CD4-positive, alpha-beta T cell treated with Interleukin-6 for 4 hours (primary cell): ENCODE results near the gene AQP3.
"Not testable (repeated sequence)": the region's sequence is repeated elsewhere in the genome, so short reads cannot be mapped to it uniquely, and the experiment has no call there.

Source experiments
- DNase-seq: peaks from one replicate; pipeline ENCODE4 v3.0.0-alpha.2; 2020; ENCODE audit warnings: mixed read lengths

AQP3 gene

DNA sequence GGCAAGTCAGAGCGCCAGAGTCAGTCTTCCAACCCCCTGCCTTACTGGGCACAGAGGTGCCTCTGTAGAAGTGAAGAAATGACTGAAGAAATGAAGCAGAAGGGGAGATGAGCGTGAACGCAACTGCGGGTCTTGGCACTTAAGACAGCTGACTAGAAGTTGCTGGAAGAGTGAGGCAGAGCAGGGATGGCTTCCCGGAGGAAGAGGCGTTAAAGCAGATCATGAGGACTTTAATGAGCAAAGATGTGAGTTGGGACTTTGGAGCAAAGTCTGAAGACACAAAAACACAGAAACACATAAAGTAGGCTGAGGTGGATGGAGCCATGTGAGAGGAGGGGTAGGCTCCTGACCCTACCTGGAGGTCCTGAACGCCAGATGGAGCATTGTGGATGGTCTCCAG, 7.2 kb downstream of the AQP3 start:
- DNase-seq = no peak

DNA sequence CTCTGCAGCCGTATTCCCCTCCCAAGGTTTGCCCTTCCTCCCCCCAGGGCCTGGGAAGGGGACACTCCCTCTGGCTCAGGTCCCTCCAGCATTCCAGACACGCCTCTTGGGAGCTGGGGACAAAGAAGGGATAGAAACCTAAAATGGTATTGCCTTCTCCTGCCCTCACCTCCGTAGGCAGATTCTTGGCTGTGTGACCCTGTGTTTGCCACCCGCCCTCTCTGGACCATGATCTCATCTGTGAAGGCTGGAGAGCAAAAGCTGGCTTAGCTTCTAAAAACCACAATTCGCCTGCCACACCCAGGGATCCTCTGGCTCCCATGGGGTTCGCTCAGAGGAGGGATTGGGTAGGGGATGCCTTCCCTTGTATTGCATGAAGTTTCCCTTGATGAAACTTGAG, 7.7 kb downstream of the AQP3 start:
- DNase-seq = no peak

DNA sequence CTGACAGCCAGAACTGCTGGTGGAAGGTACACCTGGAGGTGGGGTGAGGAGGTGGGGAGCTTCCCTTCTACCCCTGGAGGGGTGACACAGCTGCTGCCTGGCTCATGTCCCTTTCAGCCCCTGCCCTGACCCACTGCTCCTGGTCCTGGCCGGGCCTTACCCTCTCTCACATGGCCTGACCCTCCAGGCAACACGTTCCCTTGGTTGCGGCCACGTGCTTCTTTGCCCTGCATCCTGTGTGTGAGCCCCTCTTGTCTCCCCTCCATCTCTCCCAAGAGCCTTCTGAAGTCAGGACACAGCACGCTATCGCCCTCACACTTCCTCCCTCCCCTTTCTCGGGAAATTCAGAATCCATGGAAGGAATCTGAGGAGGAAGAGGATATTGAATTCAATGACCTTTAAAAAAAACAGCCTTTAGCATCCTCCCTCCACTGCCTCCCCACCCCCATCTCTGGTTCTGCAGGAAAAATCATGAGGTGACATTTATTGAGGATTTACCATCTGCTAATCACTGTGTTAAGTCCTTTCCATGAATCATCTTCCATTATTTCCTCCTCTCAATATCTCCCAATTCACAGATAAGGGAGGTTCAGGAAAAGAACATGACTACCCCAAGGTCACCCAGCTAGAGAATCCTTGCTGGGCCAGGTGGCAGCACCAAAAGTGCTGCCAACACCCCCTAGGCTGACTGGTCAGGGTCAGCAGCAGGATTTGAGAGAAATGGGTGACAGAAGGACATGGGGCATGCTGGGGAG, 8.3 kb downstream of the AQP3 start:
- no peak for DNase-seq

DNA sequence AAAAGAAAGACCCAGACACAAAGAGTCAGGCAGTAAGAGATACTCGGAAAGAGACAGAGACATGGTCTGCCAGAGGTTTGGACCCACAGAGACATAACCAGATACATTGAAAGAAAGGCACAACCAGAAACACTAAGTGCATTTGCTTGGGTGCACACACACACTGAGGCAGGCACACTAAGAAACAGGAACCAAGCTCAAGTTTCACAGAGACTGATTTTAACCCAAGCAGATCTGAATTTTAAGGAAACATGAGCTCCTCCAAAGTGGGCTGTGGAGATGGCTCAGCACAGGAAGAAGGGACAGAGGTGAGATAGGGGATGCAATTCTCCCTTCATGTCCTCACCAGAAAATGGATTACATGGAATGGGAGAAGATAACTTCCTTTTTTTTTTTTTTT, 9.5 kb downstream of the AQP3 start:
- no peak for DNase-seq

DNA sequence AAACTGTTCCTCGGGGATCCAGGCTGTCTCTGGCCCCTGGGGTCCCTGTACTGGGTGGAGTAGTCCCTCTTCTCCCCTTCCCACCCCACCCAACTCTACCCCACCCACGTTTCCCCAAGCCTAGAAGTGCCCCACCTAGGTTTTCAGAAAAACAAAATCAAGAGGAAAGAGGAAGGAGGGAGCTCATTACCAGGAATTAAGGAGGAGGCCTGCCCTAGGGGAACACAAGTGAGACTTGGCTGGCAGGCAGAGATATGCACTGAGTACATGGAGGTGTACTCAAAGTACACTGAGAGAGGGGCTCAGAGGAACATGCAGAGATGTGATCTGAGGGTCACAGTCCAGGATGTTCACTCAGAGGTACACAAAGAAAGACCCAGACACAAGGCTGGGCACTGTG, 10.2 kb downstream of the AQP3 start:
- DNase-seq = no peak

DNA sequence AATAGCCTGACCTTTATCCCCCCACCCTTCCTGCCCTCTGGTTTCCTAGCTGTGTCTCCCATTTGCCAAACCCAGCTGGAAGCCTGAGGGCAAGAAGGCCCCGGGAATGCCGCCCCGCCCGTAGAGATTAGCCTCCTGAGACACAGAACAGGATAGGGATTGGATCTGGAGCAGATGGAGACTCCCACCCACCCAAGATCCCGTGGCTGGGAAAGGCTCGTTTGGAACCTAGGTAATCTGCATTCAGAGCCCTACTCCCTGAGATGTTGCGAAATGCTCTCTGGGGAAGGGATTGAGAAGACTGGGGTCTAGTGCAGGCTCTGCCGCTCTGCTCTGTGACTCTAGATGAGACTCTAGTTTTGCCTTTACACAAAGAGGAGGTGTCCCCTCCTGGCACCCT, 10.9 kb downstream of the AQP3 start:
- DNase-seq = no peak

DNA sequence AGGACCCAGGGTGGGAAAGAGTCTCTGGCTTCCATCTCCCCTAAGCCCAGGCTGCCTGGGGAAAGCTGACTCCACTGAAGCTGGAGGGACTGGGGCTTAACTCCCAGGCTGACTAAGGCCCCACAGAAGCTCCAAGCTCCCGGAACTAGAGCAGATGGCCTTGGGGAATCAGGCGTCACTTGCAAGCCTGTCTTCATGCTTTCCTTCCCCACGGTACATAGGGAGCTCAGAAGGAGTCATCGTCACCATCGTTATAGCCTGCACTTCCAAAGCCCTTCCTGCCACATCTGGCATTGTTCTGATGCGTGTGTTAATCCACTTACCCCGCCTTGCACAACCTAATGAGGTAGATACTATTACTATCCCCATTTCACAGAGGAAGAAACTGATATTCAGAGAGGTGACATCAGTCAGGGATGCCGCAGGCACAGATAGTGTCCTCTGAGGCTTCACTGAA, 11.5 kb downstream of the AQP3 start:
- no peak for DNase-seq

DNA sequence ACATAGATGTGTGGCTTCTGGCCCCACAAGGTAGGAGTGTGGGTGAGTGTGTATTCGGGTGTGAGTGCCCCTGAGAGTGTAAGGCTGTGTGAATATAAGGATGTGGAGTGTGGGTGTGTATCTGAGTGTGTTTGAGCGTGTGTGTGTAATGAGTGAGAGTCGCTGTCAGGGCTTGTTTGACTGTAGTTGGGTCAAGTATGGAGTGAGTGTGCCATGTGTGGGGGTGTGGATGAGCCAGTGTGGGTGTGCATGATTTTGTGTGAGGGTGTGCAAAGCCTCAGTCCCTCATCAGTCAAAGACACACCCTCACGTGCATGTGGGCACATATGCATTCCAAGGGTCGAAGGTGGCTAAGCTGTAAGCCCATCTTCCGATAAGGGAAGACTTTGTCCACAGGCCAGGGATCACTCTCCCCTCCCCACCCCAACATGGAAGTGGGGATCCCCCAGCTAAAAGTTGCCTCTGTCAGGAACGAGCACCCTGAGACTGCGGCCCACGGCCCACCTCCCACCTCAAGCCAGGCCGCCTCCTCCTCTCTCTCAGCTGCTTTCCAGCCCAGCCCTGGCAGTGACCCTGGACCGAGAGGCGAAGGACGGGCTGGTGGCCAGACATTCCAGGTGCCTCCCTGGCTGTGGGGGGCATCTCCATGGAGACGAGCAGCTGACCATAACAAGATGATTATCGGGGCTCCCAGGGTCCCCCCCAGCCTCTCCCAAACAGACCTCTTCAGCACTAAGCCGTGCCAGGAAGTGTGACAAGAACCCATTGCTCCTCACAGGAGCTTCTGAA, 12.9 kb downstream of the AQP3 start:
- no peak for DNase-seq

DNA sequence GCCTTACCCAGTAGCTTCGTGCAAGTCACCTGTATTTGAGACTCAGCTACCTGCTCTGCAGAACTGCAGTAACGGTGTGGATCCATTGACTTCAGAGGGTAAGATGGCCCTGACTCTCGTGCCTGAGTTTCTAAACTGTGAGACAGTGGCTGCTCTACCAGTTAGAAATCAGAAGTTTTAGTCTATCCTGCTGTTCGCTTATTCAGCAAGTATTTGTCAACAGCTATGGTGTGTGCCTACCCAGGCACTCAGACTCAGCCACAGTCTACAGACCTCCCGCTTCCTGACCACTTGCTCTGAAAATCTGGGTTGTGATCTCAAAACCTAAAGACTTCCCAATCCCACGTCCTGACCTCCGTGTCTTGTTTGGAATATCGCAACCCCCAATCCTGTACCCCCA, 13.5 kb downstream of the AQP3 start:
- DNase-seq = no peak

DNA sequence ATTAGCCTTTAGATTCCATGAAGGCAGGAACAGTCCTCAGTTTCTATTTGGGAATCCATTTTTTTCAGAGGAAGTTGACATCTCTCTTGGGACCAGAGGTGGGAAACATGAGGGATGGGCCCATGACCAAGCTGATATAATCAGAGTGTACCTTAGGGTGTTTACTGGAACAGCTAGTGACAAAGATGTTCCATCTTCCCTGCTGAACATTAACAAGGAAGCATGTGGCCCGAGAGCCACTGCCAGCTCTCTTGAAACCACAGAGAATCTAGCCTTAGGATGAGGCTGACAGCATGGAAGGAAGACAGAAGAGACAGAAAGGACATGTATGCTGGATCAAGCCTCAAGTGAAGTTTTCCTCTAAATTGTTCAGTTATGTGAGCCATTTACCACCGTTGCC, 16.0 kb downstream of the AQP3 start:
- no peak for DNase-seq

DNA sequence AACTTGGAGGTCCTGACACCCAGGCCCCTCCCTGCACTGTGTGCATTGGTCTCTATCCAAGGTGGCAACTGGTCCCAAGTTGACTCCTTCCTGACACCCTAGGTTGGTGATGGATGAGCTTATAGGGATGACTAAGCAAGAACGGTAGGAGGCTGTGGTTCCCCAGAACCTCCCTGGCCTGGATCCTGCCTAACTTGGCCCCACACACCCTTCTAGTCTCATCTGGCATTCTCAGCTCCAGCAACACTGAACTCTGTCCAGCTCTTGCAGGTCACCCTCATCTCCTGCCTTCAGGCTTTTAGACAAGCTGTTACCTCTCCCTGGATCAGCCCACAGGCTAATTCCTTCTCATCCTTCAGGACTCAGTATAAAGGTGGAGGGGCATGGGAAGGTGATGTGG, 16.5 kb downstream of the AQP3 start:
- no peak for DNase-seq

DNA sequence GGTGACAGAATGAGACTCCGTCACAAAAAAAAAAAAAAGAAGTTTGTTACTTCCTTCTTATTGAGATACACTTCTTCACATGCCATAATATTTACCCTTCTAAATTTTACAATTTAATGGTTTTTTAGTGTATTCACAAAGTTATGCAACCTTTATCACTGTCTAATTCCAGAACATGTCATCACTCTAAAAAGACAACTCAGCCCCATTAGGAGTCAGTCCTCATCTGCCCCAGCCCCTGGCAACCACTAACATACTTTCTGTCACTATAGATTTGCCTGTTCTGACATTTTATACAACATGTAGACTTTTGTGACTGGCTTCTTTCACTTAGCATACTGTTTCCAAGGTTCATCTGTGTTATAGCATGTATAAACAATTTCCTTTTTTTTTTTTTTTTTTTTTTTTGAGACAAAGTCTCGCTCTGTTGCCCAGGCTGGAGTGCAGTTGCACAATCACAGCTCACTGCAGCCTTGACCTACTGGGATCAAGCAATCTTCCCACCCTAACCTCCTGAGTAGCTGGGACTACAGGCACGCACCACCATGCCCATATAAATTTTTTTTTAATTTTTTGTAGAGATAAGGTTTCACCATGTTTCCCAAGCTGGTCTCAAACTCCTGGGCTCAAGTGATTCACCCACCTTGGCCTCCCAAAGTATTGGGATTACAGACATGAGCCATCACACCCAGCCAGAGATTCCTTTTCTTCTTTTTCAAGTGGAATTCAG, 18.0 kb downstream of the AQP3 start:
- no peak for DNase-seq

DNA sequence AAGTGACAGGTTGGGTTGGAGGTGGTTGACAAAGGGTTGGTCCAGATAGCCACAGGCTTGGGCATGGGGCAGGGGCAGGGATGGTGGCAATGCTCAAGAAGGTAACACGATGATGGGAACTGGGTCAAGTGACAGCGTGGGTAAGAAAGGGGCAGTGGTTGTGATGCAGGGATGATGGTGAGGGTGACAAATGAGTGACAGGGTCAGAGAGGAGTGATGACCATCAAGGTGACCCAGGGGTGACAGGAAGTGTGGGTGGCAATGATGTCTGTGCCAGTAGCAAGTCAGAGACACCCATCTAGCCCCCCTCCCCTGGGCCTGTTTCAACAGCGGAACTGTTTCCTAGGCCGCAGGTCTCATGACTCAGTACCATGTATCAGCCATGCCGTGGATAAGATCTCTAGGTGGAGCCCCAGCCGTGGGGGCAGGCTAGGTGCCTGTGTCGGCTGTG, 20.5 kb downstream of the AQP3 start:
- peak; percentile 39 for DNase-seq

DNA sequence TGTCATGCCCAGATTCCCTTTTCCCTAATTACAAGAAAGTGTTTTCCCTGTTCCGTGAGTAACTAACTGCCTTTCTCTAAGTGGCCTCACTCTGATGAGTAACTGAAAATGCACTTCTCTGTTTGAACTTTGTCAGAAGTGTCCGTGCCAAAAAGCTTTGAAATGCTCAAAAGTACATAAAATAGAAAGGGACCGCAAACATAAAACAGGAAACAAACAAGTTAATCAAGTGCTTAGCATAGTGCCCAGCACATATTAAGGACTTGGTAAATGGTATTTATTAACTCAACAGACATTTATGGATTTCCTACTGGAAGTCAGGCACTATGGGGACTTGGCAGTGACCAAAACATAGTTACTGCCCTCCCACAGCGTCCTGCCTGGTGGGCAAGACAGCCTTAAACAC, 22.3 kb downstream of the AQP3 start:
- no peak for DNase-seq

DNA sequence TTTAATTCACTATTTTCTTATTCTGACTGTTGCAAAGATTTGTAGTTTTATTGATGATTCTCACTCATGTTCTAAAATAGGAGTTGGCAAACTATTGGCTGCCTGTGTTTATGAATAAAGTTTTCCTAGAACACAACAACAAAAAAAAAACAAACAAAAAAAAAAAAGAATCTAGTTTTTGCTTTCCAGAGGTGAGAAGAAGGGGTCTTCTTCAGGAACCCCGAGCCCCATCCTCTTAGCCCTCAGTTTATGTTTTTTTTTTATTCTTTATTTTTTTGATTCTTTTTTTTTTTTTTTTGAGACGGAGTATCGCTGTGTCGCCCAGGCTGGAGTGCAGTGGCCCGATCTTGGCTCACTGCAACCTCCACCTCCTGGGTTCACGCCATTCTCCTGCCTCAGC, 22.9 kb downstream of the AQP3 start:
- DNase-seq = not testable (repeated sequence)

DNA sequence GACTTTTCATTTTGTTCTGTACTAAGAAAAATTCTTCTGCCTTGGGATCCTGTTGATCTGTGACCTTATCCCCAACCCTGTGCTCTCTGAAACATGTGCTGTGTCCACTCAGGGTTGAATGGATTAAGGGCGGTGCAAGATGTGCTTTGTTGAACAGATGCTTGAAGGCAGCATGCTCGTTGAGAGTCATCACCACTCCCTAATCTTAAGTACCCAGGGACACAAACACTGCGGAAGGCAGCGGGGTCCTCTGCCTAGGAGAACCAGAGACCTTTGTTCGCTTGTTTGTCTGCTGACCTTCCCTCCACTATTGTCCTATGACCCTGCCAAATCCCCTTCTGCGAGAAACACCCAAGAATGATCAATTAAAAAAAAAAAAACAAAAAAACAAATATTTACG, 23.4 kb downstream of the AQP3 start:
- not testable (repeated sequence) for DNase-seq

DNA sequence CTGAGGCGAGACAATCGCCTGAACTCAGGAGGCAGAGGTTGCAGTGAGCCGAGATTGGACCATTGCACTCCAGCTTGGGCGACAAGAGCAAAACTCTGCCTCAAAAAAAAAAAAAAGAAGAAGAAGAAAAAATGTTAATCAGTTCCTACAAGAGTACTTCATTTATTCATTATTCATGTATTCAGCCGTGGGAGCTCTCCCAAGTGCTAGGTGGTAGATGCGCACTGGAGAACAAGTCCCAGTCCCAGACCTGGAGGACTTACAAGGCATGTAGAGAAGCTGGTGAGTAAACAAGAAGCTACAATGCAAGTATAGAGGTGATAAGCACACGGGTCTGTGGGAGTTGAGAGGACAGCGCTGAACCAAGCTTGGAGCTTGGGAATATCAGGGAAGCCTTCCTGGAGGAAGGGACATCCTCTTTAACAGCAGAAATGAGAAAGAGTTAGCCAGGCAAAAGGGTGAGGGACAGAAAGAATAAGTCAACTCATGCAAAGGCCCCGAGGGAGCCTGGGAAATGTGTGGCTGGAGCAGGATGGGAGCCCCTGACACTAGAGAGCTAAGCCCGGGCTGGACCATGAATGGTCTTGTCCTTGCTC, 27.6 kb downstream of the AQP3 start:
- no peak for DNase-seq

DNA sequence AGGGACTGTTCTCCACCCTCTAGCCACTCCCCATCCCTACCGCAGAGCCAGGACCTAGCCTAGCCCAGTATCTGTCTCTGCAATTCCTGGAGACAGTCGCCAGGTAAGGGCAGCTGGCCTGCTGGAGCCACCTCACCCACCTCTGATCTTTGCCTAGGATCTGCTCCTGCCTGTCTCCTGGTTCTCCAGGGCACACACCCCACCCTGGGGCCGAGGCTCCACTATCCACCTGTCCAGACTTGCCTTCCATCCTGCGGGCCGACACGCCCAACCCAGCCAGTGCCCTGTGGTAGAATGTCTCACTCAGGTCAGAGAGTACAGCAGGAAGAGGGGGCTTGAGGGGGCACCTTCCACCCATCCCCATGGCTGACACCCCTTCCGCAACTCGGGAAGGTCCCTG, 29.3 kb downstream of the AQP3 start:
- DNase-seq = no peak

DNA sequence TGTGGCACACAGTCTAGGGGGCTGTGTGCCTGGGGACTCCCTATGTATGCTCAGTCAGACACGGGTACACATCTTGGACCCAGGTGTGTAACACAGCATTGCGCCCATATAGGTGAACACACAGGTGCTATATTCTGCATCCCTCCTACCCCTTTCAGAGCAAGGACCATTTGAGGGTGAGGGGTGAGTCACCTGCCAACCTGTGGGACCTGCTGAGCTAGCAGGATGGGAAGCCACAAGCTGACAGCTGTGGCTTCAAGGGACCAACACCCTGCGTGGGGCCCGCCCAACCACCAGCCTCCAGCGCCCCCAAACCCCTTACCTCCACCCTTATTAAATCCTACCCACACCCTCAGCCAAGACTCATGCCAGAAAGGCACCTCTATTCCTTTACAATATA, 30.4 kb downstream of the AQP3 start:
- DNase-seq = peak; percentile 79

DNA sequence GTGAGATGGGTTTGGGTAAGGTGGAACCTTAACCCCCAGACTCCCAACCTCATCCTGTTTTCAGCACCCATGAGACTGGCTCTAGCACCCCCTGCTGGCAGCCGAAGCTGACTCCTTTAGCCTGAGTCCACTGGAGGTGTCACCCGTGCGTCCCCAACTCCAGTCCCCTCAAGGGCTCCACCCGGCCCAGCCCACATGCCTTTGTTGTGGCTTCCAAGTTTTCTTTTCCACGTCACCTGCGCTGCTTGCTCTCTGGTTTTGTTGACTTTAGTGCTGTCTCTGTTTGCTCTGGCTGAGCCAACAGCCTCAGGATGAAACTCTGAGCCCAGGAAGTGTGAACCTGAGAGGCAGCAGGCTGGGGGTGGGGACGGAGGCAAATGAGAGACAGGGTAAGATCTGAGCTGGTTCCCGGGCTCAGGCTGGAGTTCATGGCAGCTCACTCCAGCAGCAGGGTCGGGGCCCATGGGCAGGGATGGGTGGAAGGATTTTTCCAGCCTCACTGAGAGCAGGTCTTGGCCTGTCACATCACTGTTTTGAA, 31.8 kb downstream of the AQP3 start:
- DNase-seq = peak; percentile 97

DNA sequence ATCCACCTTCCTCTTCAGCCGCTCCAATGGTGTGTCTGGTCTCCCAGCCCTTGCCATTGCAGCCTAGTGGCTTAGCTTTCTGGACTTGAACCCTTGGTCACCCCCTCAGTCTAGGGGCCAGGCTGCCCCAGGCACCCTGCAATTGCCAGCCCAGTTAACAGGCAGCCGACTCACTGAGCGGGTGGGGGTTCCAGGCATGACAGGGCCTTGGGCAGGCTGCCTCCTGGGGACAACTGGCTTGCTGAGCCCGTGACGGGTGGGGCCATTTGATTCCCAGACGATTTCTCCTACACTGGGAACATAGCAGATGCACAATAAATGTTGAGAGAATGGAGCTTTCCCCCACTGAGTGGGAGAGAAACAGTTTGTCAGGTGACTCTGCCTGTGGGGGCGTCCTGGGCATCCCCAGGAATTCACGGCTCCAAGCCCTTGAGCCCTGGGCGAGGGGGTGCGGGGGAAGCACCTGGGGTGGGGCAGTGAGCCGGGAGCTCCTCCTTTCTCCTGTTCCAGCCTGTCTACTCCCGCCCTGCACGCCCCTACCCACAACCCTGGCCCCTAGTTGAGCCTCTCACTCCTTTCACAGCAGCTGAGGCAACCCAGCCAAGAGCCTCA, 32.4 kb downstream of the AQP3 start:
- DNase-seq = no peak

DNA sequence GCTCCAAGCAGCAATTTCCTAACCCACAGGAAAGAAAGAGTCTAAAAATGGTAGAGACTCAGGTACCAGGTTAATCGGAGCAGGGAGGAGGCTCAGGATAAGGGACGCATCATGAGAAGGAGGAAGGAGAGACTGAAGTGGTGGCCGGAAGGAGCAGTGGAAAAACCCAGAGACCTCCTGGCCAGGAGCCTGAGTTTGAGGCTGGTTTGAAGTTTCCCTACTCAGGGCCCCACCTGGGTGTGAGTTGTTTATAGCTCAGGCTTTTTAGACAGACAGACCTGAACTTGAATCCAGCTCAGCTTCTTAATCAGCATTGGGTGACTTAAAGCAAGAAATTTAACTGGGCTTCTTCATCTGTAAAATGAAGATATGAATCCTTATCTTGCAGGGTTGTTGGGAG, 33.1 kb downstream of the AQP3 start:
- DNase-seq = peak; percentile 32

DNA sequence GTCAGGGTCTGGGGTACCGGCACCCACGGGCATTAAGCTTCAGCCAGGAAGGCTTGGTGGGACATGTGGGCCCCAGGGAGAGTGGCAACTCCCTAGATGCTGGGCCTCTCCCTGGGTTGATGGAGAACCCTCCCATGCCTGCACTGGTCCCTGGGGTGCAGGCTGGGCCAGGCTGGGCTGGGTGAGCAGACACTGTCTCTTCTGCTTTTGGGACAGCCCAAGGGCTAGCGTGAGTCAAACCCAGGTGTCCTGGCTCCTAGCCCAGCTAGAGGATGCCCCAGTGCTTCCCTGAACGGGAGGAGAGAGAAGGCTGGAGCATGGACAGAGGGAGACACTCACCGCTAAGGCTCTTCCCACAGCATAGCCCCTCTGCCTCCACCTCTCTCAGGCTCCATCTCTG, 39.3 kb downstream of the AQP3 start:
- DNase-seq = no peak
